ENCODE data around the gene KRTAP20-2.

KRTAP20-2 gene

GRCh38 chr21:30634906-30635305 lies at the start of gene KRTAP20-2:
Gene KRTAP20-2 (plus strand): TSS chr21:30635206. CDS start chr21:30635264, 58 bp downstream.
- no peak for DNase-seq (ENCODE audit: low read depth in 2 of 3, low spot score in 1 of 3)

DNA sequence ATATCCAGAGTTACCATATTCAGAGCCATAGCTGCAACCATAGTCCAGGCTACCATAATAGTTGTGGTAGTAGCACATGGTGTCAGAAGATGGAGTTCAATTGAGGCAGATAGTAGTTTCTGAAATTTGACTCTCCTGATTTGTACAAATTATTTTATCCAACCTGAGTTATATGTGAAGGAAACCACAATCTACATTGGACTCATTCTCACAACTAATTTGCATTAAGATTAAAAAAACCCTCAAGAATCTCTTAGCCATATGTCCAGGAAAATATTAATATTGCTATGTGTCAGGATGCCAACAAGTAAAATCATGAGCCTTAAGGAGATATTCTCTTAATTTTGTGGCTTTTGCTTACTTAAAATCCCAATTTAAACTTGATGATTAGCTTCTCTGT lies 44.7 kb upstream of the KRTAP20-2 start, which contains the start of gene KRTAP22-2:
TSS of gene KRTAP22-2 (minus strand) at position 101 of the 400 bp plus-strand sequence.
- no peak for DNase-seq (ENCODE audit: low read depth in 2 of 3, low spot score in 1 of 3)

DNA sequence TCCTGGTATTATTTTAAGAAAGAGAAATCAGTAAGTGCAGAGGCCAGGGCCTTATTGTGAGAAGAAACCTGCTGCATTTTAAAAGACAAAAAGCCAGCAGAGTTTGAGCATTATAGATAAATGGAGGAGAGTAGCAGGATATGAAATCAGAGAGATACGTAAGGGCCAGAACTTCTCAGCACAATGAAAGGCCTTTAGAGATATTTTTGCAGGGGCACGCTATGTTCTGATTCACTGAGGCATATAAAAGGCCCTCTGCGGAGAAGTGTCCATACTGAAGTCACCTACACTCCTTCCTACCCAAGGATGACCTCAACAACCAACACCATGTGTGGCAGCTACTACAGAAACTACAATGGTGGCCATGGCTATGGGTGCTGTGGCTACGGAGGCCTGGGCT lies 42.9 kb upstream of the KRTAP20-2 start, which contains the start of gene KRTAP6-3:
TSS of gene KRTAP6-3 (plus strand) at position 301 of the 400 bp plus-strand sequence. CDS start at position 307, 6 bp downstream.
- no peak for DNase-seq (ENCODE audit: low read depth in 2 of 3, low spot score in 1 of 3)

GRCh38 chr21:30598802-30599201 lies 36.2 kb upstream of the KRTAP20-2 start, which contains the start of gene KRTAP6-2:
Gene KRTAP6-2 (minus strand): TSS chr21:30598902. CDS start chr21:30598874, 28 bp downstream.
- no peak for DNase-seq (ENCODE audit: low read depth in 2 of 3, low spot score in 1 of 3)

- no peak for DNase-seq (ENCODE audit: low read depth in 2 of 3, low spot score in 1 of 3)
Measured at GRCh38 chr21:30600787-30601186, 34.2 kb upstream of the KRTAP20-2 start, which contains the start of gene KRTAP22-1. Gene KRTAP22-1 (plus strand): TSS chr21:30601087.

- DNase-seq (ENCODE audit: low read depth in 2 of 3, low spot score in 1 of 3), result no peak
Measured at GRCh38 chr21:30605968-30606367, 29.0 kb upstream of the KRTAP20-2 start.

- DNase-seq (ENCODE audit: low read depth in 2 of 3, low spot score in 1 of 3), result no peak
Measured at GRCh38 chr21:30612132-30612531, 22.9 kb upstream of the KRTAP20-2 start.

DNA sequence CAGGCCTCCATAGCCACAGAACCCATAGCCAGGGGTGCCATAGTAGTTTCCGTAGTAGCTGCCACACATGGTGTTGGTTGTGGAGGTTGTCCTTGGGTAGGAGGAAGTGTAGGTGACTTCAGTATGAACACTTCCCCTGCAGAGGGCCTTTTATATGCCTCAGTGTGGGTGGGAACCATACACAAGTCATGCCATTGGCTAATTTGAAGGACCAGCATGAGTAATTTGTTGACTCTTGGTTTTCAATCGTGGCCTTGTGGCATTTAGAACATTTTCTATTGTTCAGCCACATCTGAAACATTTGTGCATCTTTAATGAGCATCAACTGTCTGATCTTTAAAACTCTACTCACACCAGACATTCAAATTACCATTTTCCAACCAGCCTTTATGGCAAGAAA lies 21.2 kb upstream of the KRTAP20-2 start, which contains the start of gene KRTAP6-1:
TSS of gene KRTAP6-1 (minus strand) at position 95 of the 400 bp plus-strand sequence. CDS start at position 69, 26 bp downstream.
- no peak for DNase-seq (ENCODE audit: low read depth in 2 of 3, low spot score in 1 of 3)

DNA sequence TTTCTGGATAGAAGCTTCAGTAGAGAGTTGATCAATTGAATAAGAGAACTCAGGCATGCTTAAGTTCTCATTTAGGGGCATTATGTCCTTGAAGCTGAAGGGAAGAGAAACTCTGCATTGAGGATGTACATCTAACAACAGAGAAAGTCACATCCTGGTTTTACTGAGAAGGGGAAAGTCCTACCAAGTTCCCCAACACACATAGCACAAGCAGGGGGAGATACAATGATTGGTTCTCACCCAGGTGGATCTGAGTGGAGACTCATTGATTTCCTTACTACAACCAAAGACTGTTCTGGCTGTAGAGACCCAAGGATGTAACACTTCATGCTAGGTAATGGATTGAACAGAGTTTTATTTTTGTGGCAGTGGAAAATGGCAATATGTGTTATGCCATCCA lies 19.8 kb upstream of the KRTAP20-2 start:
- no peak for DNase-seq (ENCODE audit: low read depth in 2 of 3, low spot score in 1 of 3)

DNA sequence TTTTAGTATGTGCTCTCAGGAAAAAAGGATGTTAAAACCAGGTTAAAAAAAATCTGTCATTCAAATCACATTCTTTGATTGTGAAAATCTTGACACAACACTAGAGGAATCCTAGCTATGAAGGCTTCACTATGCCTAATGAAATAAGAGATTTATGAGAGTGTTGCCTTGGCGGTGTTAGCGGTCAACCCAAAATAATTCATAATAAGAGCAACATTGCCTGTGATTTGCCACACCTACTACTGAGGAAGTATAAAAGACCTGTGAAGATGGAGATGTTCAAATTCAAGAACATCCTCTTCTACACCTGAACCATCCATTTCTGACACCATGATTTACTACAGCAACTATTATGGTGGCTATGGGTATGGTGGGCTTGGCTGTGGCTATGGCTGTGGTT lies 18.9 kb upstream of the KRTAP20-2 start, which contains the start of gene KRTAP20-1:
TSS of gene KRTAP20-1 (plus strand) at position 301 of the 400 bp plus-strand sequence. CDS start at position 331, 30 bp downstream.
- no peak for DNase-seq (ENCODE audit: low read depth in 2 of 3, low spot score in 1 of 3)

DNA sequence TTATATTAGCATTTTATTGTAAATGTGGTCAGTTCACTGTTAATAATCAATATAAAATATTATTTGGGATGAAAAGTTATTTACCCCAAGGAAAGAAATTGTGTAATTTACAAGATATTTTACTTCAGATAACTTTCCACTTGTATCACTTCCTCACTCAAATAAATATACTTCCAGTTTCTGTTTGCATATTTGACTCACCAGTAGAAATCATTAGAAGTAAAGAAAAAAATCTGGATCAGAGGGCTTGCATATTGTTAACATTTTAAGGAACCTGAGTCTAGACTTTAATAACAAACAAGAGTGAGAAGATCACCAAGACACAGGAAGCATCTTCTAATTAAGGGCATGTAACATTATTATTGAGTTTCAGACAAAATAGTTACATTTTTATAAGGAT lies 14.9 kb upstream of the KRTAP20-2 start:
- no peak for DNase-seq (ENCODE audit: low read depth in 2 of 3, low spot score in 1 of 3)

DNA sequence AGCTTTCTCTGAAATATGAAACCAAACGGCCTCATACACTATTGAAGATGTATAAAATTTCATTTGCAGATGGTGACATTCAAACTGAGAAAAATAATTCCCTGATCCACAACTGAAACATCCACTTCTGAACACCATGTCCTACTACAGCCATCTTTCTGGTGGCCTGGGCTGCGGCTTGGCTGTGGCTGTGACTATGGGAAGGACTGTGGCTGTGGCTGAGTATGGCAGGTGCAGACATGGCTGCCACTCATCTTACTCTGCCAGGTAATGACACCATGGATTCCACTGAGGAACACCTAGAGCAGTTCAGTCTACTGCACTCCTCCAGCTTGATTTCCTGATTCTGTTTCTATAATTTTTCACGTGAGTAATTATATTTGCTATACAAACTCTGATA lies 14.5 kb upstream of the KRTAP20-2 start, which contains the start of gene KRTAP20-4:
TSS of gene KRTAP20-4 (plus strand) at position 106 of the 400 bp plus-strand sequence.
- DNase-seq (ENCODE audit: low read depth in 2 of 3, low spot score in 1 of 3), result no peak

DNA sequence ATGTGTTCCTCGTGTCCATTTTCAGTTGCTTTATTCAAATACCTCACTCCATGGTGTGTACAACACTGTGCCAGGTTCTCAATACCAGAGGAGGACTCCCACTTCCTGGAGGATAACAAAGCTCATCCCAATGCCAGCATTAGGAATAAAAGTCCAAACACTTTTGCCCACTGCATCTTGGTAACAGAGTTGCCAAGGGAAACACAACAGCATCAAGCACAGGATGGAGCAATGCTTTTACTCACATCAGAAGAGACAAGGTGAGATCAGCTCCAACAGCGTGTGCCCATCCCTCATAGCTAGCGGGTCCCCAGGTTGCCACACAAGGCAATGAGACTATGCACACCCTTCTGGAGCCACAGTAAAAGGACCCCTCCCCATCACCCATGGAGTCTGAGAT lies 11.6 kb upstream of the KRTAP20-2 start:
- no peak for DNase-seq (ENCODE audit: low read depth in 2 of 3, low spot score in 1 of 3)

DNA sequence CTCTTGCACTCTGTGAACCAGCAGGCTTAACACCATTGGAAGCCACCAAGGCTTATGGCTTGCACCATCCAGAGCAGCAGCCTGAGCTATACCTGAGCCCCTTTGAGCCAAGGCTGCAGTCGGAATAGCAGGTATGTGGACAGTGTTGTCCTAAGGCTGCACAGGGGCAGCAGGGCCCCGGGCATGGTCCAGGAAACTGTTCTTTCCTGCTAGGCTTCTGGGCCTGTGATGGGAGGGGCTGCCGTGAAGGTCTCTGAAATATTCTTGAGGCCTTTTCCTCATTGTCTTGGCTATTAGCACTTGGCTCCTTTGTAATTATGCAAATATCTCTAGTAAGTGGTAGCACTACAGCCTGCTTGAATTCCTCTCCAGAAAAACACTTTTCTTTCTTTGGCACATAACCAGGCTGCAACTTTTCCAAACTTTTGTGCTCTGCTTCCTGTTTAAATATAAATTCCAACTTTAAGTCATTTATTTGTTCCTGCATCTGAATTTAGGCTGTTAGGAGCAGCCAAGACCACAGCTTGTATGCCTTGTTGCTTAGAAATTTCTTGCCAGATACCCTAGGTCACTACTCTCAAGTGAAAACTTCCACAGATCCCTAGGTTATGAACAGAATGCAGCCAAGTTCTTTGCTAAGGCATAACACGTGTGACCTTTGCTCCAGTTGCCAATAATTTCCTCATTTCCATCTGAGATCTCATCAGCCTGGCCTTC lies 9.4 kb upstream of the KRTAP20-2 start:
- DNase-seq (ENCODE audit: low read depth in 2 of 3, low spot score in 1 of 3), result no peak

DNA sequence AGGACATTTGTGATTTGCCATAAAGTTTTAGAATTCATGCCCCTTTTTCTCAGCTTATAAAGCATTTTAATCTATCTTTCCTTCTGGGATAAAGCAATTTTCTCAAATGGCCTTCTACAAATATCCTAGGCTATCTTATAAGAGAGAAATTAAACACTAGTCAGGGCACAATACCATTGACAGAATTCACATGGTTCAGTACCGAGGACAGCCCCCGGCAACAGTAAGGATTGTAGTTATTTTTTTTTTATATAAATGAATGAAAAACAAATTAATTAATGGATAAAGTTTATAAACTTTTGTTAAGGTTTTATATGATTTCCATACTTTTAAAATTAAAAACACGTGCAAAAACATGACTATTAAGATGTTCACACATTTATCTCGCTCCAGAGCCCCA lies 6.9 kb upstream of the KRTAP20-2 start:
- DNase-seq (ENCODE audit: low read depth in 2 of 3, low spot score in 1 of 3), result no peak

DNA sequence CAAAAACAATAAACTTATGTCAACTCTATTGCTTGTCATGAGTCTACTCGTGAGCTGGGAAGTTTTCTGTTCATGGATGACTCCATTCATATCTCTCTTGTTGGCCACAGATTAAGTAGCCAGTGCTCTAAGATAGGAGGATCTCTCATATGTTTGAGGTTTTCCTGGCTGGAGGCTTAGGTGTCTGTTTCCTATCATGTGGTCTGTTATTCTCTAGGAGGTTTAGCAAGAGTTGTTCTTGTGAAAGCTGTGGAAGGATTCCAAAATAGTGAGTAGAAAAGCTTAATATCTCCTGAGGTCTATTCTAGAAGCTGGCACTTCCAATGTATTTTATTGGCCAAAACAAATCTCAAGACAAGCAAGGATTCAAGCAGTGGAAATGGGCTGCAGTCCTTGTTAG lies 5.8 kb upstream of the KRTAP20-2 start:
- DNase-seq (ENCODE audit: low read depth in 2 of 3, low spot score in 1 of 3), result no peak

- DNase-seq (ENCODE audit: low read depth in 2 of 3, low spot score in 1 of 3), result no peak
Measured at GRCh38 chr21:30638686-30639085, 3.7 kb downstream of the KRTAP20-2 start.

- no peak for DNase-seq (ENCODE audit: low read depth in 2 of 3, low spot score in 1 of 3)
Measured at GRCh38 chr21:30642564-30642963, 7.6 kb downstream of the KRTAP20-2 start, which contains the start of gene KRTAP20-3. Gene KRTAP20-3 (plus strand): TSS chr21:30642864.

- DNase-seq (ENCODE audit: low read depth in 2 of 3, low spot score in 1 of 3), result no peak
Measured at GRCh38 chr21:30646904-30647414, 12.0 kb downstream of the KRTAP20-2 start.

- no peak for DNase-seq (ENCODE audit: low read depth in 2 of 3, low spot score in 1 of 3)
Measured at GRCh38 chr21:30652891-30653290, 17.9 kb downstream of the KRTAP20-2 start.

DNA sequence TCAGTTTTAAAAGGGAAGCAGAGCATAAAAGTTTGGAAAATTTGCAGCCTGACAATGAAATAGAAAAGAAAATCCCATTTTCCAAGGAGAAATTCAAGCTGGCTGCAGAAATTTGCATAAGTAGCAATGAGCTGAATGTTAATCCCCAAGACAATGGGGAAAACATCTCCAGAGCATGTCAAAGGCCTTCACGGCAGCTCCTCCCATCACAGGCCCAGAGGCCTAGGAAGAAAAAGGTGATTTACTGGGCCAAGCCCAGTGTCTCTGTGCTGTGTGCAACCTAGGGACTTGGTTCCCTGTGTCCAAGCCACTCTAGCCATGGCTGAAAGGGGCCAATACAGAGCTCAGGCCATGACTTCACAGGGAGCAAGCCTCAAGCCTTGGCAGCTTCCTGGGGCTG lies 33.8 kb downstream of the KRTAP20-2 start:
- no peak for DNase-seq (ENCODE audit: low read depth in 2 of 3, low spot score in 1 of 3)

Measured in stimulated activated CD4-positive, alpha-beta T cell treated with anti-CD3 and anti-CD28 coated beads, Interleukin-12 subunit alpha, Interleukin-12 subunit beta, amount 100 ng/mL, for 48 hours (primary cell).